NCI-H345 treated with DMSO at 0.1 percent for 48 hours (cell line): ENCODE results near the gene THYN1.
A peak's percentile ranks its signal among the peaks of the same experiment; 100 is the strongest.

ENCODE experiments used
- DNase-seq: peaks from one replicate; lab custom pipeline; 2025; ENCODE audit not compliant: unreplicated experiment; lab: John Stamatoyannopoulos, UW

Gene THYN1

DNA sequence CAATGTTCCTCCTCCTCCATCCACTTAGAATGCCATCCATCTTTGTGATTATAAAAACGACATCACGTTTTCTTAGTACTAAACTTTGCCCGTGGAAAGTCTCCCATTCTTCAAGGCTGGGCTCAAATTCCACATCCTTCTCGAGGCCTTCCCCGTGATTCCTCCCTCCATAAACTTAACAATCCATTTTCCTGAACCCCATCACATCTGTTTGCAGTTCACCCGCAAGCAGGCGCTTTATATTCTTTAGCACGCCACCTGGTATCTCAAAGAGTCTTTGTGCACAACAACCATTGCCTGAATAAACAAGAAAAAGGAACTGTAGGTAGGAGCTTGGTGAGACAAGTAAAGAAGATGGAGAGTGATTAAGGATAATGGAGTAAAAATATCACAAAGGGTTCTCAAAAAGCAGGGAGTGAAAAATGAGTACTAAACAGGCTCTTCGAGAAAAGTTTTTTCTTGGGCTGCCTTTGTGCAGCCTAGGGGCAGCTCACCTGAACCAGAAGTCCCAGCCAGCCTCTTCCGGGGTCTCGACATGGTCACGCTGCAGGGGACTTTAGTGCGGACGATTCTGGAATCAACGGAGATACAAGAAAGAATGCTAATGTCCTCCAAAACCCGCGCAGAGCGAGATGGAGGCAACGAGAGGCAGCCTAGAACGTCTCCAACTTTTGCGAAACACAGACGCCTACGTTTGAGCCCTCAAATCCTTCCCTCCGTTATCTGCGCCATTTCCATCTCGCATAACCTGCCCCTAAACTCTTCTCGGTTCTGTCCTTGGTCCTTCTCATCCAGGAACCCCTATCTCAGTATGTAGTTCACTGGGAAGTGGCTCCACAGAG lies 585 bp downstream of the THYN1 start:
- DNase-seq = peak; percentile 51

DNA sequence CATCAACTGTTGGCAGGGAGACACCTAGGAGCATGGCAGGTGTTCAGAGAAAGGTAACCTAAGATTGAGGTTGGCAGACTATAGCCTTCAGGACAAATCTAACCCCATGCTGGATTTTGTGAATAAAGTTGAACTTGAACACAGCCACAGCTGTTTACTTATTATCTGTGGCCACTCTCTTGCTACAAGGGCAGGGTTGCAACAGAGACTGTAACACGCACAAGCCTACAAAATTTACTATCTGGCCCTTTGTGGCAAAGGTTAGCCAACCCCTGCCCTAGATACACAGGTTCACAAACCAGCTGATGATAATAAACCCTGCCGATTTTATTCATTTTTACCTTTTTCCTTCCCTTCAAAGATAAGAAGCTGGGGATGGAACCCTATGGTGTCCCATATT lies 2.5 kb downstream of the THYN1 start:
- DNase-seq = no peak

DNA sequence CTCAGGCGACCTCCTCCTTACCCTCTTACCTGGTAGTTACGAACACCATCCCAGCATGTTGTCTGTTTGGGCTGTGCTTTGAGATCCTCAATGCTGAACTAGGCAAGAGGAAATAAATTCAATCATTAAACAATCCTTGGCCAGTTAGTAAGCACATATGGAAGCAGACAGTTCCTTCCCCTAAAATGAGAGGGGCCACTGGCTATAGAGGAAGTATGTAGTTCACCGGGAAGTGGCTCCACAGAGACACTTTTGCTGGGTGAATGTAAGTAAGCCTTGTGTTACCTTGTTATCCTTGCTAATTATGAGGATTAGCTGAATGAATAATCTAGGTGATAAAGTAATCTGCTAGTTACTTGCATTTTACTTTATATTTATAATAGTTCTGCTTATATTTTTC lies 2.9 kb downstream of the THYN1 start:
- DNase-seq = no peak

DNA sequence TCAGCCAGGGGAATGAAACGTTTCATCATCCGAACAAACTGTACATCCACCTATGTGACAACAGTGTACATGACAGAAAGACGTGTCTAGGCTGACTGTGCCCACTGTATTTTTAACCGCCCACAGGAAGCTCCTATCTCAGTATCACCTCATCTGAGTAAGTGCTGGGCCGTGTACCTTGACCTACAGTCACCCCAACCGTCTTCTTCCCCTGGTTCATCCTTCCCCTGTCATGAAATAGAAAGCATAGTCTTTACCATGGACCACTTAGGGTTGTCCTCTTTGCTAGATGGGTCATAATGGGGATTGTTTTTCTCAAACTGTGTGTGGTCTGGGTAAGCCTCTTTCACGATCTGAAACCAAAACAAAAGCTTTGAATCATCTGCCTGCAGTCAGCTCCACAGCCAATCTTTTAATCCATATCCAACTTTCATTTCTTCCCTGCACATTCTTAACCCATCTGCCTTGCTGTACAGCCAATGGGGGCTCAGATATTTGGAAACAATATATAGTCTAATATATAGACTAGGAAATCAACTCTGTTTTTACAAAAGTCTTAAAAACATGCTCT lies 4.2 kb downstream of the THYN1 start:
- DNase-seq = no peak

DNA sequence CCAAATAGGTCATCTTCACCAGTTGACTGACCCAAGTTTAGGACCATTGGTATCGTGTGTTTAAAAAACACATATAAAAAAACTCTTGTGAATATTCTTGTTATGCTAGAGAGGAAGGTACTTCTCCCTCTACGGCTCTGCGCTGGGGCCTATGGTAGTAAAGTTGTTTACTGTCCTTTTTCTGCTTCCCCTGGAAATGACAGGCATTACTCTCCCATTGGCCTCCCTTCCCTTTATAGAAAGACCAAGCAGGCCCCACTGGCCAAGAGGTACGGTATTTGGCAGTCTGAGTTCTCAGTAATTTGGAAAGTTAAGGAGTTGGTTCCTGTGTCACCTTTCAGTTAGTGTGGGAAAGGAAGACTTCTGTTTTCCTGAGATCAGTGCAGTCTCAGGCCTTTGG lies 6.5 kb downstream of the THYN1 start:
- no peak for DNase-seq

DNA sequence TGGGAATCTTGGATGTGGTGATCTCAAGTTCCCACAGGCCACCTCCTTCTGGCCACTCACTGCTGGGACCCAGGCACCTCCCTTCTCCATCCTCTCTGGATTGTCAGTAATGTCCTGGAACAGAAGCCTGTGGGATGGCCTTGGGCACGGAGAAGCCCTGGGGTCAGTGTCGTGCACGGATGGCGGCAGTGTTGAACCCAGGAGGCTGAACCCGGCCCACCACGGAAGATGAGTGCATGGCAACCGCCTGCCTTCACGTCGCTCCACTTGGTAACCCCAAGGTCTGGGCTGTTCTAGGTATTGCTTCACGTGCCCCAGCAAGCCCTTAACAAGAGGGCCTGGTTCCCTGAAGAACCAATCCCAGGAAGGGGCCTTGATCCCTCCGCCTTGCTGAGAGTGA lies 7.1 kb downstream of the THYN1 start:
- DNase-seq = no peak

DNA sequence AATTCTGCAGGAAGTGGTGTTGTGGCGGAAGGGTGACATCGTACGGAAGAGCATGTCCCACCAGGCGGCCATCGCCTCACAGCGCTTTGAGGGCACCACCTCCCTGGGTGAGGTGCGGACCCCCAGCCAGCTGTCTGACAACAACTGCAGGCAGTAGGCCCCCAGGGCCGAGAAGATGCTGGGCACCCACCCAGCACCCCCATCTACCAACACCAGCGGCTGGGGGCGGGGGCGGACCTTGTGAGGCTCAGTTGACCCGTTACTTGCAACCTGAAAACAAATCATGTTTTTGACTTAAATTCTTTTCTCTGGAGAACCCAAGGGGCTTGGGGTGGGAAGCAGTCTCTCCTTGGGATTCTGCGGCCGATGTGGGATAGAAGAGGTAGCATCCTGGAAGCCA lies 7.7 kb downstream of the THYN1 start:
- DNase-seq = no peak

DNA sequence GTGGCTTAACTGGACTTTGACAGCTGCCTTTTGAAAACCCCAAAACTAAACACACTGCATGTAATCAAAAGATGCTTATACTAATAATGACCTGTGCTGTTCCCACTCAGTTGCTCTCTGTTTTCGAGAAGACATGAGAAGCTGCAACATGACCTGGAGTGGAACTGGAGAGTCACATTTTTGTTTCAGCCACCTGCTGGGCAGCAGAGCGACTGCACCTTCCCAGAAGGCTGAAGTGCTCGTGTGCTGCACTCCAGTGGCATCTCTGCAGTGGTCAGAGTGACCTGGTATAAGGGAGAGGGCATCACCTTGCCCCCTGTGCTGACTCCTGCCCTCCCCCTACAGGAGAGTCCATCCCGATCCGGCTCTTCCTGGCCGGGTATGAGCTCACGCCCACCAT lies 8.6 kb downstream of the THYN1 start:
- DNase-seq = no peak

DNA sequence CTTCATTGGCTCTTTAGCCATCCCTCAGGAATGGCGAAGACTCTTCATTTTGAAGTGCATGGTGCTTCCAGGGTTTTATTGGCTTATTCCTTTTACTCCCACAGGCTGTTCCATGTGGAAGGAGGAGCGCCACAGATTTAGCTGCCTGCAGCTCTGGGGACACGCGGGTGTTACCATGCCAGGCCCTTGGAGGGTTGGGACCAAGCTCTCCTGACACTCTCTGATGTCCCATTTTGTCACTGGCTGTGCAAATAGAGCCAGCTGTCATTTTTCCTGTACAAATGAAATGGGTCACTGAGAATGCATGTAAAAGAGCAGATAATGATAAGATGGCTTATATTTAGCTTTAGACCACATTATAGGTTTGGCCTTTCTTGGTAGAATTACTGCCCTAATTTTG lies 9.2 kb downstream of the THYN1 start:
- no peak for DNase-seq

DNA sequence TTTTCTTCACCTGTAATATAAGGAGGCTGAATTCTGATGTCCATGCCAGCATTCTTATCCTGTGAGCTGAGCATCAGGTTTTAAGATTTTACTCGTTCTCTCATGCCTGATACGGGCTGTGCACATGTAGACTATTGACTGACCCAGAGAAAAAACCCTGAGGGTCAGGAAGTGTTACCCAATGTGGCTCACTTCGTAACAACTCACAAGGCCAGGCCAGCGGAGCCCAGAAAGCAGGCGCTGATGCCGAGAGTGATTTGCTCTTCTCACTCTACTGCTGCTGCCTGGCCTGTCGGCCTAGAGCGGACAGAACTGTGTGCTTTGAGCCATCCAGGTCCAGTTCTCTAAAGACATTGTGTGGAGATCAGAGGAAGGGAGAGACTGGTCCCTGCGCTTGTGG lies 10.8 kb downstream of the THYN1 start:
- no peak for DNase-seq

DNA sequence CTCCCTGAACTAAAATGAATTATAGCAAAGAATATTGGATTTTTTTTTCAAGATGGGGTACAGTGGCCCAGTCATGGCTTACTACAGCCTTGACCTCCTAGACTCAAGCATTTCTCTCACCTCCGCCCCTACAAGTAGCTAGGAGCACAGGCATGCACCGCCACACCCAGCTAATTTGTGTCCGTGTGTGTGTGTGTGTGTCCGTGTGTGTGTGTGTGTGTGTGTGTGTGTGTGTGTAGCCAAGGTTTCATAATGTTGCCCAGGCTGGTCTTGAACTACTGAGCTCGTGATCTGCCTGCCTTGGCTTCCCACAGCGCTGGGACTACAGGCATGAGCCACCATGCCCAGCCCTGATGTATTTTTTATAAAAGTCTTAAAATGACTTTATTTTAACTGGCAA lies 12.6 kb downstream of the THYN1 start:
- DNase-seq = no peak

DNA sequence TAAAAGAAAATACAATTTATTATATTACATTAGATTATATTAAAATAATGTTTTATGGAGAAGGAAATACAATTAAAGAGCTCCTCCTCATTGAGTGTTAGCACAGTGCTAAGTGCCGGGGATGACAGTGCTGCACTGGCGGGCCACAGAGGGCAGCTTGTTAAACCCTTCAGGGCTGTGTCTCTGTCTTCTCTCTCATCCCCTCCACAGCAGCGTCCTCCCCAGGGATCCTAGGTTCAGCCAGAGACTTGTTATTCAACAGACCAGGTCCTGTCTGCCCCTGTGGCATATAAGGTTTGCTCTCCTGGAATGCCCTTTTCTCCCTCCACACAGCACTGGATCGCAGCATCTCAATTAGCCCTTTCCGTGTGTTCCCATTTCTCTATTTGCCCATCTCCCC lies 14.2 kb downstream of the THYN1 start:
- no peak for DNase-seq

DNA sequence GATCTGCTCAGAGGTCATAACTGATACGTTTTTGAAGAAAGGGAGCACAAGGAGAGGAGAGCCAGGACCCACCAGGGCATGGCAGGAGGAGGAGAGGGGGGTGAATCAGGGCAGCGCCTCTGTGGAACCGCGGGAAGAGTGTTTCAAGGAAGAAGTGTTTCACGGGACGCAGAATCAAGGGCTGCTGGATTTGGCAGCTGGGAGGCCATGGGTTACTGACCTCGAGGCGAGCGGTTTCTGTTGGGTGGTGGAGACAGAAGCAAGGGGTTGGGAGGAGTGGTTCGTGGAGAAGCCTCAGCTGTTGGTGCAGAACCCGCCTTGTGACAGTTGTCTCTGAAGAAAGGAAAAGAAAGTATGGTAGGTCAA lies 15.6 kb downstream of the THYN1 start:
- DNase-seq = no peak

DNA sequence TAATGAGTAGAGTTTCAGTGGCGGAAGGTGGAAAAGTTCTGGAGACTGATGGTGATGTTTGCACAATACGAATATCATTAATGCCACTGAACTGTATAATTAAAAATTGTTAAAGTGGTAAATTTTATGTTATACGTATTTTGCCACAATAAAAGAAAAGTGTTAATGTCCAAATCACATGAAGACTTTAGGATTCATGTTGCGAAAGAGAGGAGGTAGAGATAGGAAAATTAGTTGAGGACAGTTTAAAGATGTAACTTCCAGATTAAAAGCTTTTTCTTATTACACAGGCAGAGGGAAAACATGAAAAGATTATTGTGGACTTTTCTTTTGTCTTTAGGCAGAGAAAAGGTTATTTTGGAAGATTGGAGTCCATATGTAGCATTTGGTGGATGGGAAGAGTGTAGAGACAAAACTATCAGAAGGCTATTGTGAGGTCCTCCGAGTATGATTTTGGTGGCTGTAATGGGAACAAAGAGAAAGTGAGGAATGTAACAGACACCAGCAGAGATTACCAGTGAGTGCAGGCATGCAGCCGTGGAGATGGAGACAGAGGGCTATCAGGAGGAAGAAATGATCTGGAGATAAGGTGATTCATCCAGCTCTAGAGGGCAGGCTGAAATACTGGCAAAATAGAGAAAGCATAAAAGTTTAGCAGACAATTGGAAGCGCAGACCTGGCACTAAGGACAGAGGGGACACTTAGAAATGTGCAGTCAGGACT lies 16.2 kb downstream of the THYN1 start:
- DNase-seq = no peak

DNA sequence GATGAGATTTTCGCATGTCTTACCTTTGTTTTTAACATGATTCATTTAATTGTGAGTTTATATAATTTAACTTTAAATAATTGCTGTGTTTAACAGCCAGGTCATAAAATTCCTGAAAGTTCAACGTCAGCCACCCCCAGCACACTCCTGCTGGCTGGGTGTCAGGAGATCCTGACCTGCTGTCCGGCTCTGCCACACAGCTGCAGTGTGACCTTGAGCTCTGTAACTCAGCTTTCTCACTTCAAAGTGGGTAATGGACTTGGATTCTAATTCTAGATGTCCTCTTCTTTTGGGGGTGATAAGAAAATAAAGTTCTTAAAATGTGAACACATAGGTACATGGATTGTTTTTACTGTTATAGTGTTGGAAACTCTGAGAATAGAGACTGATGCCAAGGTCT lies 17.8 kb downstream of the THYN1 start:
- DNase-seq = no peak

DNA sequence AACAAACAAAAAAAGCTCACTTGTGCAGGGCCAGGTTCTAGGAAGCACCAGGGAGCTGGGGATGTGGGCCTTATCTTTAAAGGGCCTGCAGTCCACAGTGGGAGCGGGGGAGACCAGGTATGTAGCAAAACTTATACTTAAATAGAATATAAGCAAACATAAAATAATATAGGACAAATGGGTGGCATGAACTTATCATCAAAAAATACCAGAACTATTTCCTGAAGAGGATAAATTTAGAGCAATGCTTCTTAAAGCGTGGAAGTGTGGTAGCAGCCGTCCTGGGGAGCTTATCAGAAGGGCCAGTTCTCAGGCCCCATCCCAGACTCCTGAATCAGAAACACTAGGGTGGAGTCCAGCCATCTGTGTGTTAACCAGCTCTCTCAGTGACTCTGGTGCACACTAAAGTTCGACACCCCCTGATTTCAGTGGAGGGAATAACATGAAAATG lies 19.4 kb downstream of the THYN1 start:
- no peak for DNase-seq

DNA sequence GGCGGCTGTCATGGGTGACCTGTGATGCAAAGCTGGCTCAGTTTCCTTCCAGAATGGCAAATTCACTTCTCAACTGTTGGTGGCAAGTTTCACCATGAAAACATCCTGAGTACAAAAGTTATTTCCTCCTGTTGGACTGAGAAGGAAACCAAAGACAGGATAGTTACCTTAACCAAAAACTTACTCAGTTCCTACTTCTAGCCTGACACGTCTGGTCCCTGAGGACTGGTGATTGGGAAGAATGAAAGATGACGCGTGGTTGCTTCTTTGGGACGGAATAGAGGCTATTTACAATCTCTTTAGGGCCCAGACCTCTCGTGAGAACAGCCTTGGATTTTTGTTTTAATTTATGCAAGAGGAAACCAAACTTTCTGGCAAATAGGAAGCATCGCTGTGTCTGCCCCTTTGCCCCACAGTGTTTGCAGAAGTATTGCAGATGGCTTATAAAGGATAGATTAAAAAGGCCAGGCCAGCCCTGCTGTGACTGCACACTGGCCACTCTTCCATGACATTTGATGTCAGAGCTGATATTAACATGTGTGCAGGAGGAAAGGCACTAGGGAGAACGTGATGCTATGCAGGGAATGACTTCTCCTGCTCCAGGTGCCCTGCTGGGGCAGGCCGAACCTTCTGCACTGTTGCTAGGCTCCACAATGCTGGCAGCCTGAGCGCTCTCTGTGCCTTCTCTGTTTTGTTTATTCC lies 21.0 kb downstream of the THYN1 start:
- DNase-seq = no peak

DNA sequence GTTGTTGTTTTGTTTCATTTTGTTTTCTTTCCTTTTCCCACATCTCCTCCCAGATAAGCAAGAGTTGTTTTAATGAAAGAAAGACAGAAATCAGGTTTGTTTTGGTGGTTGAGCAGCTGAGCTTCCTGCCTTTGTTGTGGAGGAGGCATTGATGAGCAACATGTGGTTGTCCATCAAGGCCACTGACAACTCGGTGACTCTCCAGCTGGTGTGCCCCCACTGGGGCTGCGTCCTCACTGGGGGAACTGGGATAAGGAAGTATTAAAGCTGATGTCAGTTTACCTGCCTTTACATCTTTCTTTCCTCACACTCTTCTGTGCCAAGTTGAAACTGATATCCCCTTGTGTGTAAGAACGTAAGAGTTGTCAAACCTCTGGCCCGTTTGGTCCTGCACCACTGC lies 22.8 kb downstream of the THYN1 start:
- no peak for DNase-seq

DNA sequence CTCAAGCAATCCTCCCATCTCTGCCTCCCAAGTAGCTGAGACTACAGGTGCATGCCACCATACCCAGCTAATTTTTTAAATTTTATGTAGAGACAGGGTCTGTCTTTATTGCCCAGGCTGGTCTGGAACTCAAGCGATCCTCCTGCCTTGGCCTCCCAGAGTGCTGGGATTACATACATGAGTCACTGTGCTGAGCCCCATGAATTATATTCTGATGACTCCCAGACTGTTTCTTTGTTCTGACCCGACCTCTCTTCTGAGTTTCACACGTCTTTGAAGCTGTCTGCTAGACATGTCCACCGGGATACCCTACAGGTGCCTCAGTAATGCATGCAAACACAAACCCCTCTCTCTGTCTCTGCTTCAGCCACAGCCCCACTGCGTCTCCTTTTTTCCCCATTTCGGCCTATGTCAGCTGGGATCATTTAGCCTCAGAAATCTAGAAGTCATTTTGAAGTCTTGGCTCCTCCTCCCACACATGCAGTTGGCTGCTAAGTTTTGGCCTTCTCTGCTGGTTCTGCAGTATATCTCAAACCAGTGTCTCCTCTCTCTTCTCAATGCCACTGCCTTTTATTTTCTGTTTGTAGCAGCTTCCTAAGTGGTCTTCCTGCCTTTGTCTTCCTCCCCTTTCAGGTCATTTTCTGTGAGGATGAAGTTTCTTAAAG lies 23.9 kb downstream of the THYN1 start:
- no peak for DNase-seq

DNA sequence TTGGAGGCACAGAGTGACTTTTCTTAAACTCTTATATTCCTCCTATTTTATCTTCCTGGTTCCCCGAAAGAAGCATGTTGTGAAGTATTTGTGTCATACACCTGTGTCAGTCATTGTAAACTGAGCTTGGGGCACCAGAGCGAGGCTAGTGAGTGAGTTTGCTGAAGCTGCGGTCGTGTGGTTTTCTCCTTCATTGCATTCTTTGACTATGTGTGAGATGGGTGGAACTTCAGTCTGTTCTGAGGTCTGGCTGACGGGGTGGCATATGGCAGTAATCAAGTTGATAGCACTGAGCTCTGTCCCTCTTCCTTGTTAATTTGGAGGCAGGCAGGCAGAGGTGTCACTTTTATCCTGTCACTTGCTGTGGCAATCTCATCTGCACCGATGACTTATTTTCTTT lies 24.5 kb downstream of the THYN1 start:
- DNase-seq = no peak

DNA sequence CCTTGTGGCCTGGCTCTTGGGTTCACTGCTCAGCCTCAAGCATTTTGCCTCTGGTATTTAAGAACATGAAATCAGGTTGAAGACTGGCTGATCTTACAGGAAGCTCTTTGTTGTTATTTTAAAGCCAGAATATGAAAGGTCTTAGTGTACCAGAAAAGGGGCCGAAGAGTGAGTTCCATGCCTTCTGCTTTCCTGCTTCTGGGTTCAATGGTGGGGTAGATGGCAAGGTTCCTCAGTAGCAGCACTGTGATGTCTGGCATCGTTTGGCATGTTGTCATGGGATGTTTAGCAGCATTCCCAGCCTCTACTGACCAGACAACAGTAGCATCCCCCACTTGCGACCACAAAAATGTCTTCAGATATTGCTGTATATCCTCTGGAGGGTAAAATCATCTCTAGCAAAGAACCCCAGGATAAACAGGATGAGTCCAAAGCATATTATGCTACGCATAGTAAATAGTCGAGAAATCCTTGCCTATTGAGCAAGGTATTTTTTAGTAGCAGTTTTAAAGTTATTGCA lies 26.3 kb downstream of the THYN1 start:
- no peak for DNase-seq
